OCI-M1 (cell line): ENCODE measurements around the gene CLIP1.
"Not testable (repeated sequence)": the region's sequence is repeated elsewhere in the genome, so short reads cannot be mapped to it uniquely, and the experiment has no call there.

Source experiments
- DNase-seq: peaks from one replicate; lab custom pipeline; 2025; lab: John Stamatoyannopoulos, UW

CLIP1 gene

DNA sequence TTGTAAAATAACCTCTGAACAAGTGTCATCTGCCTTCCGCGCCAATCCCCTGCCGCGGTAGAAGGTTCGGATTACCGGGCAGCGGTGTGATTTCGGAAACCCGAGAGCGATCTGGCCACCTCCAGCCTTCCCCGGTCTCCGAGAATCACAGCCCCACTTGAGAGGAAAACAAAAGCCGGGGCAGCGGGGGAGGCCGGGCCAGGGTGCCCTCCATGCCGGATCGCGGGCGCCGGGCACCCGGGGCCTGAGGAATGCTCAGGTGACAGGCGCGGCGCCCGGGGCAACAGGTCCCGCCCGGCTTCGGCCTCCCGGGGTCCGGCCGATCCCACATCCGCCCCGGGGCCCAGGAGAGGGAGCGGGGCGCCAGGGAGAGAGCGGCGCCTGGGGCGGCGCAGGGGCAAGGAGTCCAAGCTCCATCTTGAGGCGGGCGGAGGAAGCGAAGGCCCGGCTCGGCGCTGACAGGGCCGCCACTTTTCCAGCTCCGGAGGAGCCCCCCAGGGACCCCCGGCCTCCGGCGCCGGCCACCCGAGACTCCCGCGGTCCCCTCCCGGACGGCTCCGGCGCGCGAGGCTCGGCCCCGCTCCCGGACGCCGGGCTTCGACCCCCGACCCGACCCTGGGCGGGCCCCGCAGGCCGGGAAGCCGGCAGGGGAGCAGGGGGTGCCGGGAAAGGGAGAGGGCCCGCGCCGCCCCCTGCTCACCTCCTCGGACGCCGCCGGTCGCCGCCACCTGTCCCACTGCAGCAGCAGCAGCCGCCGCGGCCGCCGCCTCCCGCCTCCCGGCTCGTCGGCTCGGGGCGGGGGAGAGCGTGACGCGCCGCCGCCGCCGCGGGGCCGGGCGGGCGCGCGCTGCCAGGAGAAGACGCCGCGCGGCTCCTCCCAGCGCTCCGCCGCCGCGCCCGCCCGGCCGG, at the start of gene CLIP1:
TSS of gene CLIP1 (minus strand) at position 849 of the 909 bp plus-strand sequence. CDS start 42,217 bp downstream, outside the sequence.
- DNase-seq = peak; percentile 76

GRCh38 chr12:122471324-122472226, 49.1 kb upstream of the CLIP1 start:
- DNase-seq = peak; percentile 79

DNA sequence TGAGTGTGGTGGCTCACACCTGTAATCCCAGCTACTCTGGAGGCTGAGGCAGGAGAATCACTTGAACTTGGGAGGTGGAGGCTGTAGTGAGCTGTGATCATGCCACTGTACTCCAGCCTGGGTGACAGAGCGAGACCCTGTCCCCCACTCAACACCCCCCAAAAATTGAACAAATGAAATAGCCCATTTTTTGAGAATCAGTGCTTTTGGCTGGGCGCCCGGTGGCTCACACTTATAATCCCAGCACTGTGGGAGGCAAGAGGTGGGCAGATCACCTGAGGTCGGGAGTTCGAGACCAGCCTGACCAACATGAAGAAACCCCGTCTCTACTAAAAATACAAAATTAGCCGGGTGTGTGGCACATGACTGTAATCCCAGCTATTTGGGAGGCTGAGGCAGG, 48.1 kb upstream of the CLIP1 start:
- DNase-seq = not testable (repeated sequence)

DNA sequence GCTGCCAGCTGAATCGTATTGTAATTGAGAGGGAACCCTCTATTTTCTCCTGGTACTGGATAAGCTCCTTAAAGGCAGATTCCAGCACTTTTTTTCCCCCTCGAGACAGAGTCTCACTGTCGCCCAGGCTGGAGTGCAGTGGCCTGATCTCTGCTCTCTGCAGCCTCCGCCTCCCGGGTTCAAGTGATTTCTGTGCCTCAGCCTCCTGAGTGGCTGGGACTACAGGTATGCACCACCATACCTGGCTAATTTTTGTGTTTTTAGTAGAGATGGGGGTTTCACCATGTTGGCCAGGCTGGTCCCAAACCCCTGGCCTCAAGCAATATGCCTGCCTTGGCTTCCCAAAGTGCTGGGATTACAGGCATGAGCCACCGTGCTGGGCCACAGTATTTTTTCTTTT, 47.4 kb upstream of the CLIP1 start:
- not testable (repeated sequence) for DNase-seq

- DNase-seq = no peak
These were observed 45.5 kb upstream of the CLIP1 start for GRCh38 chr12:122467983-122468382.

GRCh38 chr12:122464317-122465042, 42.0 kb upstream of the CLIP1 start:
- DNase-seq = not testable (repeated sequence)

- no peak for DNase-seq
These were observed 38.2 kb upstream of the CLIP1 start for GRCh38 chr12:122460641-122461040.

- DNase-seq = no peak
These were observed 37.6 kb upstream of the CLIP1 start for GRCh38 chr12:122460061-122460460.

DNA sequence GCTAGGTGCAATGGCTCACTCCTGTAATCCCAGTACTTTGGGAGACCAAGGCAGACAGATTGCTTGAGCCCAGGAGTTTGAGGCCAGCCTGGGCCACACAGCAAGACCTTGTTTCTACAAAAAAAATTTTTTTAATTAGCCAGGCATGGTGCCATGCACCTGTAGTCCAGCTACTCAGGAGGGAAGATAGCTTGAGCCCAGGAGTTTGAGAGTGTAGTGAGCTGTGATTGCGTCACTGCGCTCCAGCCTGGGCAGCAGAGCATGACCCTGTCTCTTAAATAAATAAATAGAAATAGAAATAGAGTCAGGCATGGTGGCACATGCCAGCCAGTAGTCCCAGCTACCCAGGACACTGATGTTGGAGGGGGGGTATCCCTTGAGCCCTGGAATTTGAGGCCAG, 36.7 kb upstream of the CLIP1 start:
- no peak for DNase-seq

DNA sequence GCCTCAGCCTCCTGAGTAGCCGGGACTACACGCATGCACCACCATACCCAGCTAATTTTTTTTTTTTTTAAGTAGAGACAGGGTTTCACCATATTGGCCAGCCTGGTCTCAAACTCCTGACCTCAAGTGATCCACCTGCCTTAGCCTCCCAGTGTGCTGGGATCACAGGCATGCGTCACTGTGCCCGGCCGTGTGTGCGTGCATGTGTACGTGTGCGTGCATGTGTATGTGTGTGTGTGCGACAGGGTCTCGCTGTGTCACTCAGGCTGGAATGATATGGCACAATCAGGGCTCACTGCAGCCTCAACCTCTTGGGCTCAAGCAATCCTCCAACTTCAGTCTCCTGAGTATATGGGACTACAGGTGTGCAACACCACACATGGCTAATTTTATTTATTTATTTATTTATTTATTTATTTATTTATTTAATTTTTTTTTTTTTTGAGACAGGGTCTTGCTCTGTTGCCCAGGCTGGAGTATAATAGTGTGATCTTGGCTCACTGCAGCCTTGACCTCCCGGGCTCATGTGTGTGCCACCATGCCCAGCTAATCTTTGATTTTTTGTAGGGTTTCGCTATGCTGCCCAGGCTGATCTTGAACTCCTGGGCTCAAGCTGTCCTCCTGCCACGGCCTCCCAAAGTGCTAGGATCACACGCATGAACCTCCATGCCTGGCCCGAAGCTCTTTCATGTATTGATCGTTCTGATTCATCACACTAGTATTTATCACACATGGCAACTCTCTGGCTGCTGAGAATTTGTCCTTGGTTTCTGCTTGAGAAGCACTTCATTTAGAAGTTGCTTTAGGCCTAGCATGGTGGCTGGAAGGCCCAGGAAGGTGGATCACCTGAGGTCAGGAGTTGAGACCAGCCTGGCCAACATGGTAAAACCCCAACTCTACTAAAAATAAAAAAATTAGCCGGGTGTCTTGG, 35.9 kb upstream of the CLIP1 start:
- DNase-seq = no peak

GRCh38 chr12:122457627-122458026, 35.2 kb upstream of the CLIP1 start:
- no peak for DNase-seq

DNA sequence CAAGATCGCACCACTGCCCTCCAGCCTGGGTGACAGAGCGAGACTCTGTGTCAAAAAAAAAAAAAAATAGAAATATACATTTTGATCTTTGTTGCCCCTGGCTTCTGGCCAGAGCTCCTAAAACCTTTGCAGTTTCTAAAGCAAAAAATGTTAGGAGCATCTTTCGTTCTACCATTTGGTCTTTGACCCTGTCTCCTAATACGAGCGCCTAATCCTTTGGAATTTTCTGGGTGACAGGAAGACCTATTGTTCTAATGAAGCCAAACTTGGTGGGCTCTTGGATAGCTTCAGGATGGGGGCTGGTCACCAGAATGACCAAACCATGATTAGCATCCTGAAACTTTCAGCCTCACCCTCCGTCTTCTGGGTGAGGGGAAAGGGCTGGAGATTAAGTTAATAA, 32.3 kb upstream of the CLIP1 start:
- no peak for DNase-seq

- DNase-seq = no peak
These were observed 31.8 kb upstream of the CLIP1 start for GRCh38 chr12:122454250-122454721.

DNA sequence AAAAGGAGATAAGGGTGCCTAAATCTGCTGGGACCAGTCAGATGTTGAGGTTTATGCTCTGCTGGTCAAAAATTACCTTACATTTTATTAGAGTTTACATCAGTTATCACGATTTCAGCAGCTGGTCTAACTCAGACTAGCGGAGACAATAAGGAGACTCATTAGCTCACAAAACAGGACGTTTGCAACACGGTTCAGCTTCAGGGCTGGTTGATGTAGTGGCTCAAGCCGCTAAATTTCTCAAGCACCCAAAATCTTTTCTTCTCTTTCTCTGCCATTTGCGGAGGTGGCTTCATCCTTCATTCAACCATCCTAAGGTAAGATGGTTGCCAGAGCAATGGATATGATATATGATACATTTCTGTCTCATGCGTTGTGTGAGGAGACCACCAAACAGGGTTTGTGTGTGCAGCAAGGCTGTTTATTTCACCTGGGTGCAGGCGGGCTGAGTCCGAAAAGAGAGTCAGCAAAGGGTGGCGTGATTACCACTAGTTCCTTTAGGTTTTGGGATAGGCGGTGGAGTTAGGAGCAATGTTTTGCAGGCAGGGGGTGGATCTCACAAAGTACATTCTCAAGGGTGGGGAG, 30.3 kb upstream of the CLIP1 start:
- DNase-seq = no peak

- peak; percentile 68 for DNase-seq
These were observed 26.8 kb upstream of the CLIP1 start for GRCh38 chr12:122449317-122449716.

GRCh38 chr12:122447825-122448224, 25.4 kb upstream of the CLIP1 start:
- DNase-seq = not testable (repeated sequence)

- not testable (repeated sequence) for DNase-seq
These were observed 23.9 kb upstream of the CLIP1 start for GRCh38 chr12:122446390-122446789.

- DNase-seq = not testable (repeated sequence)
These were observed 21.6 kb upstream of the CLIP1 start for GRCh38 chr12:122444071-122444470.

- DNase-seq = not testable (repeated sequence)
These were observed 16.4 kb upstream of the CLIP1 start for GRCh38 chr12:122438822-122439221.

GRCh38 chr12:122437656-122438121, 15.2 kb upstream of the CLIP1 start:
- DNase-seq = no peak
